A673 (cell line): ENCODE measurements around the gene RAB25.

Experiments
- CTCF ChIP-seq: fragments of 300-800, 200-600 bp; sonication (generic); conservative IDR thresholded peaks from 2 replicates; pipeline ENCODE4 v1.5.1; 2017; ENCODE audit warnings: low read depth, mild to moderate bottlenecking, antibody characterized with exemption, low read length, moderate library complexity, mixed read lengths
- EZH2 ChIP-seq: fragments of 200-600 bp; sonication (generic); IDR thresholded peaks from 2 replicates; pipeline ENCODE4 v1.6.1; 2017; ENCODE audit warnings: borderline replicate concordance, low read depth, mild to moderate bottlenecking, mixed read lengths, antibody characterized with exemption, low read length; ENCODE audit not compliant: poor library complexity, severe bottlenecking

- no peak for TF ChIP-seq CTCF
- no peak for TF ChIP-seq EZH2
Measured at GRCh38 chr1:156055281-156056048, 5.5 kb upstream of the RAB25 start.
